ENCODE results near the gene MRI1. TPM values are rescaled to one million over a fixed set of nuclear protein-coding genes. Genes with fewer than 3 reads are reported as not detected.

MRI1 gene
- total RNA-seq, 1 experiment from 2014 or later, result 29.9 TPM

- TF ChIP-seq, protein P1, sequence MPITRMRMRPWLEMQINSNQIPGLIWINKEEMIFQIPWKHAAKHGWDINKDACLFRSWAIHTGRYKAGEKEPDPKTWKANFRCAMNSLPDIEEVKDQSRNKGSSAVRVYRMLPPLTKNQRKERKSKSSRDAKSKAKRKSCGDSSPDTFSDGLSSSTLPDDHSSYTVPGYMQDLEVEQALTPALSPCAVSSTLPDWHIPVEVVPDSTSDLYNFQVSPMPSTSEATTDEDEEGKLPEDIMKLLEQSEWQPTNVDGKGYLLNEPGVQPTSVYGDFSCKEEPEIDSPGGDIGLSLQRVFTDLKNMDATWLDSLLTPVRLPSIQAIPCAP (CRISPR knock-in tag; IDR thresholded peaks at IDR 0.05), result peak; percentile 47; the same call in 1 of the 2 replicates
- TF ChIP-seq, protein P2, sequence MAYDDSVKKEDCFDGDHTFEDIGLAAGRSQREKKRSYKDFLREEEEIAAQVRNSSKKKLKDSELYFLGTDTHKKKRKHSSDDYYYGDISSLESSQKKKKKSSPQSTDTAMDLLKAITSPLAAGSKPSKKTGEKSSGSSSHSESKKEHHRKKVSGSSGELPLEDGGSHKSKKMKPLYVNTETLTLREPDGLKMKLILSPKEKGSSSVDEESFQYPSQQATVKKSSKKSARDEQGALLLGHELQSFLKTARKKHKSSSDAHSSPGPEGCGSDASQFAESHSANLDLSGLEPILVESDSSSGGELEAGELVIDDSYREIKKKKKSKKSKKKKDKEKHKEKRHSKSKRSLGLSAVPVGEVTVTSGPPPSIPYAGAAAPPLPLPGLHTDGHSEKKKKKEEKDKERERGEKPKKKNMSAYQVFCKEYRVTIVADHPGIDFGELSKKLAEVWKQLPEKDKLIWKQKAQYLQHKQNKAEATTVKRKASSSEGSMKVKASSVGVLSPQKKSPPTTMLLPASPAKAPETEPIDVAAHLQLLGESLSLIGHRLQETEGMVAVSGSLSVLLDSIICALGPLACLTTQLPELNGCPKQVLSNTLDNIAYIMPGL (CRISPR knock-in tag; IDR thresholded peaks at IDR 0.05), result peak; percentile 46; the same call in 1 of the 2 replicates
- TF ChIP-seq, protein P3, sequence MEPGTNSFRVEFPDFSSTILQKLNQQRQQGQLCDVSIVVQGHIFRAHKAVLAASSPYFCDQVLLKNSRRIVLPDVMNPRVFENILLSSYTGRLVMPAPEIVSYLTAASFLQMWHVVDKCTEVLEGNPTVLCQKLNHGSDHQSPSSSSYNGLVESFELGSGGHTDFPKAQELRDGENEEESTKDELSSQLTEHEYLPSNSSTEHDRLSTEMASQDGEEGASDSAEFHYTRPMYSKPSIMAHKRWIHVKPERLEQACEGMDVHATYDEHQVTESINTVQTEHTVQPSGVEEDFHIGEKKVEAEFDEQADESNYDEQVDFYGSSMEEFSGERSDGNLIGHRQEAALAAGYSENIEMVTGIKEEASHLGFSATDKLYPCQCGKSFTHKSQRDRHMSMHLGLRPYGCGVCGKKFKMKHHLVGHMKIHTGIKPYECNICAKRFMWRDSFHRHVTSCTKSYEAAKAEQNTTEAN (CRISPR knock-in tag; IDR thresholded peaks at IDR 0.05), result no peak
- no peak for TF ChIP-seq ZNF396 (CRISPR knock-in tag; IDR thresholded peaks at IDR 0.05; ENCODE audit: borderline replicate concordance)
- TF ChIP-seq SP1 (CRISPR knock-in tag; conservative IDR thresholded peaks at IDR 0.05), result peak; percentile 71
- TF ChIP-seq ZNF263 (CRISPR knock-in tag; IDR thresholded peaks at IDR 0.05; ENCODE audit: low read depth), result no peak
- TF ChIP-seq FOXP1 (CRISPR knock-in tag; IDR thresholded peaks at IDR 0.05; ENCODE audit: borderline replicate concordance), result peak; percentile 26; the same call in 1 of the 2 replicates
- TF ChIP-seq, protein P4, sequence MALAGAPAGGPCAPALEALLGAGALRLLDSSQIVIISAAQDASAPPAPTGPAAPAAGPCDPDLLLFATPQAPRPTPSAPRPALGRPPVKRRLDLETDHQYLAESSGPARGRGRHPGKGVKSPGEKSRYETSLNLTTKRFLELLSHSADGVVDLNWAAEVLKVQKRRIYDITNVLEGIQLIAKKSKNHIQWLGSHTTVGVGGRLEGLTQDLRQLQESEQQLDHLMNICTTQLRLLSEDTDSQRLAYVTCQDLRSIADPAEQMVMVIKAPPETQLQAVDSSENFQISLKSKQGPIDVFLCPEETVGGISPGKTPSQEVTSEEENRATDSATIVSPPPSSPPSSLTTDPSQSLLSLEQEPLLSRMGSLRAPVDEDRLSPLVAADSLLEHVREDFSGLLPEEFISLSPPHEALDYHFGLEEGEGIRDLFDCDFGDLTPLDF (CRISPR knock-in tag; IDR thresholded peaks at IDR 0.05), result no peak
- TF ChIP-seq, protein P5, sequence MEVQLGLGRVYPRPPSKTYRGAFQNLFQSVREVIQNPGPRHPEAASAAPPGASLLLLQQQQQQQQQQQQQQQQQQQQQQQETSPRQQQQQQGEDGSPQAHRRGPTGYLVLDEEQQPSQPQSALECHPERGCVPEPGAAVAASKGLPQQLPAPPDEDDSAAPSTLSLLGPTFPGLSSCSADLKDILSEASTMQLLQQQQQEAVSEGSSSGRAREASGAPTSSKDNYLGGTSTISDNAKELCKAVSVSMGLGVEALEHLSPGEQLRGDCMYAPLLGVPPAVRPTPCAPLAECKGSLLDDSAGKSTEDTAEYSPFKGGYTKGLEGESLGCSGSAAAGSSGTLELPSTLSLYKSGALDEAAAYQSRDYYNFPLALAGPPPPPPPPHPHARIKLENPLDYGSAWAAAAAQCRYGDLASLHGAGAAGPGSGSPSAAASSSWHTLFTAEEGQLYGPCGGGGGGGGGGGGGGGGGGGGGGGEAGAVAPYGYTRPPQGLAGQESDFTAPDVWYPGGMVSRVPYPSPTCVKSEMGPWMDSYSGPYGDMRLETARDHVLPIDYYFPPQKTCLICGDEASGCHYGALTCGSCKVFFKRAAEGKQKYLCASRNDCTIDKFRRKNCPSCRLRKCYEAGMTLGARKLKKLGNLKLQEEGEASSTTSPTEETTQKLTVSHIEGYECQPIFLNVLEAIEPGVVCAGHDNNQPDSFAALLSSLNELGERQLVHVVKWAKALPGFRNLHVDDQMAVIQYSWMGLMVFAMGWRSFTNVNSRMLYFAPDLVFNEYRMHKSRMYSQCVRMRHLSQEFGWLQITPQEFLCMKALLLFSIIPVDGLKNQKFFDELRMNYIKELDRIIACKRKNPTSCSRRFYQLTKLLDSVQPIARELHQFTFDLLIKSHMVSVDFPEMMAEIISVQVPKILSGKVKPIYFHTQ (CRISPR knock-in tag; IDR thresholded peaks at IDR 0.05), result no peak
- no peak for TF ChIP-seq TEAD4 (CRISPR knock-in tag; IDR thresholded peaks at IDR 0.05)
- no peak for TF ChIP-seq FOXJ3 (CRISPR knock-in tag; IDR thresholded peaks at IDR 0.05; ENCODE audit: borderline replicate concordance)
- TF ChIP-seq, protein P6, sequence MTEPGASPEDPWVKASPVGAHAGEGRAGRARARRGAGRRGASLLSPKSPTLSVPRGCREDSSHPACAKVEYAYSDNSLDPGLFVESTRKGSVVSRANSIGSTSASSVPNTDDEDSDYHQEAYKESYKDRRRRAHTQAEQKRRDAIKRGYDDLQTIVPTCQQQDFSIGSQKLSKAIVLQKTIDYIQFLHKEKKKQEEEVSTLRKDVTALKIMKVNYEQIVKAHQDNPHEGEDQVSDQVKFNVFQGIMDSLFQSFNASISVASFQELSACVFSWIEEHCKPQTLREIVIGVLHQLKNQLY (CRISPR knock-in tag; IDR thresholded peaks at IDR 0.05), result no peak
- TF ChIP-seq STAT6 (CRISPR knock-in tag; conservative IDR thresholded peaks at IDR 0.05; ENCODE audit: low read depth), result no peak
- TF ChIP-seq PRDM15 (CRISPR knock-in tag; IDR thresholded peaks at IDR 0.05), result no peak
- TF ChIP-seq, protein P7, sequence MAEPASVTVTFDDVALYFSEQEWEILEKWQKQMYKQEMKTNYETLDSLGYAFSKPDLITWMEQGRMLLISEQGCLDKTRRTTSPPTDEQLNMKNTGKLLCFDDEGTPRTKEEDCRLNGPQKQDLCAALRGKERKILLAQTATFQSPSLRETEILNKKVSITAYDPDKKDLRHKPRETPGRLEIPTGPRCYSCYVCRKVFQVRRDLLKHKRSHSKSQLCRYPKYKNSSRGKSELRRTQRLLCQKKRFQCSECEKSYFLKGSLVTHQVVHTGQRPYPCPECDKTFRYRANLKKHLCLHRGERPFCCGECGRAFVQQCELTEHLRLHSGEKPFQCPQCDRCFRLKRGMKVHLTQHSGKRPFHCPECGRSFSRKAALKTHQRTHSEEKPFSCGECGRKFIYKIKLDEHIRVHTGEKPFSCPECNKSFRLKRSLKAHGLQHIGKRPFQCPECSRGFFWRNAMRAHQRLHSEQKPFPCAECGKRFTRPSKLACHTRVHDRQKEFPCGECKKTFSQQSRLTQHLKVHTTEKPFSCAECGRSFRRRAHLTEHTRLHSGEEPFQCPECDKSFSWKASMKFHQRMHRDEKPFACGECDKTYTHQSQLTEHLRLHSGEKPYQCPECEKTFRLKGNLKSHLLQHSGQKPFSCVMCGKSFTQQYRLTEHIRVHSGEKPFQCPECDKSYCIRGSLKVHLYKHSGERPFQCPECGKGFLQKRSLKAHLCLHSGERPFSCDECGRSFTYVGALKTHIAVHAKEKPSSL (CRISPR knock-in tag; conservative IDR thresholded peaks at IDR 0.05), result no peak
- no peak for TF ChIP-seq NFE2L1 (CRISPR knock-in tag; IDR thresholded peaks at IDR 0.05)
- no peak for TF ChIP-seq OVOL2 (CRISPR knock-in tag; IDR thresholded peaks at IDR 0.05; ENCODE audit: borderline replicate concordance)
- TF ChIP-seq, protein P8, sequence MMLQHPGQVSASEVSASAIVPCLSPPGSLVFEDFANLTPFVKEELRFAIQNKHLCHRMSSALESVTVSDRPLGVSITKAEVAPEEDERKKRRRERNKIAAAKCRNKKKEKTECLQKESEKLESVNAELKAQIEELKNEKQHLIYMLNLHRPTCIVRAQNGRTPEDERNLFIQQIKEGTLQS (CRISPR knock-in tag; conservative IDR thresholded peaks at IDR 0.05), result no peak
- no peak; the same call in 1 of the 2 replicates for TF ChIP-seq FOXK1 (CRISPR knock-in tag; IDR thresholded peaks at IDR 0.05)
Measured at GRCh38 chr19:13817615-13818371, 53.5 kb downstream of the MRI1 start (continued).
